GM15510 (cell line): ENCODE results near the gene CCDC195.

Source experiments
- POLR2A ChIP-seq: IDR thresholded peaks from 3 replicates; pipeline ENCODE4 v1.6.1; 2011; ENCODE audit warnings: borderline replicate concordance; ENCODE audit not compliant: insufficient read length; ENCODE audit errors: extremely low read depth

Gene CCDC195

DNA sequence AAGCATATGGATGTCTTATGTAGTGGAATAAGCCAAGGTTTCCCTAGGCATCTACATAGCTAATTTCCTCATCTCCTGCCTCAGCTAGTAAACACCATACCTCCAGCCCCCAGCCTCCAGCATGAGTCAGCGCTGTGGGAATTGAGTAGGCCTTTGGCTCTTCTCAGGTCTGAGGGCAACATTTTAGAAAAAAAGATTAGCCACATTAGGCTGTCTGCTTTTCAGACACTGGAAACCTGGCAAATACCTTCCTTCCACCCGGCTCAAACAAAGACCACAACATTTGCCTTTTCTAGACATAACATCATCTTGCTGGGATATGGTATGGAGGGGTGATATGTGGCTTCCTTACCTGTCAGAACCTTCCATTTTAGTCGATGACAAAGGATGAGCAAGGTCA is 6.1 kb upstream of the CCDC195 start:
- no peak for TF ChIP-seq POLR2A

- TF ChIP-seq POLR2A, result no peak
These were observed 756 bp upstream of the CCDC195 start for GRCh38 chr2:224716921-224717320.

GRCh38 chr2:224711859-224712665 is 4.1 kb downstream of the CCDC195 start:
- no peak for TF ChIP-seq POLR2A

DNA sequence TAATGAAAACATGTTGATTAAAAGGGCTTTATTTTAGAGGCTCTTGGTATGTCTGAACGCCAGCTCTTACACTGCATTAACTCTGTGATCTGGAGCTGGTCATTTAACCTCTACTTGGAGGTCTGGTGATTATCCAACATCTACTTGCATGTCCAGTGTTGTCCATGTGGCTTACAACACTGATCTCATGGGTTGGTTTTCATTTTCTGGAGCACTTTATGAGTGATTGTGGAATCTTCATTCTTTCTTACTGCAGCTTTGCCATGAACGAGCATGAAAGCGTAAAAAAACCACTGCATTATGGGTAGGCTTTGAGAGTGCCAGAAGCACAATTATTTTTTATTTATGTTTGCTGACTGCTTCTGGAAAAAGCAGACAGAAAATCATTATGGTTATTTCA is 4.8 kb downstream of the CCDC195 start:
- TF ChIP-seq POLR2A, result no peak

GRCh38 chr2:224709301-224709700 is 6.9 kb downstream of the CCDC195 start:
- no peak for TF ChIP-seq POLR2A

DNA sequence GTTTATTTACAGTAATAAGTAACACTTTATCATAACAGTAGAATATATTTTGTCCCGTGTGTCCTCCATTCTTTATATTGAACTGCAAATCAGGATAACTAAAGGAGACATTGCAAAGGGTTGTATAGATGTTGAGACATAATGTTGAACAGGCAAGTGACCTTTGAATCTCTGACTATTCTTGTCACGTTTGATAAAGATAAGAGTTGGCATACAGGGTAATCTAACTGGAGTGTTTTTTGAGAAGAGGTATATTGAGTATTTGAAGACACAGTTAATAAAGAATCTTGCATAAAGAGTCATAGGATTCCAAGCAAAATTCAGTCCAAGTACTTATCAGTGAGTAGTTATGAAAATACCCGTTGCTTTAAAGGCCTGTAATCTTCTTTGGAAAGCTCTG is 21.7 kb downstream of the CCDC195 start:
- no peak for TF ChIP-seq POLR2A

DNA sequence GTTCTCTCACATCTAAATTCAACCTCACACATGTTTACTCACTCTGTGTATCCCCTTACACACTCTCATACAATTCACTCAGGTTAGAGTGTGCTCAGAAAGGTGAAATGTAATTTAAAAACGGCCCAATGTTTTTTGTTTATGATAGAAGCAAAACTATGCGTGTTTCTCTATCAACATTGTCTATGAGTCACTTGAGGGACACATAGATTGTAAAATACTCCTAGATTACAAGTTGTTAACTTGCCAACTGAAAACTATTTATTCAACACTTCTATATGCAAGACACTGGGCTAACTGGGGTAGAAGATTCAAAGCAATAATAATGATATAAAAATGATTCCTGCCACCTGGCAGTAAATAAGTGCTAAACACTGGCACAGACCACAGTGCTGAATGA is 24.6 kb downstream of the CCDC195 start:
- TF ChIP-seq POLR2A, result no peak

DNA sequence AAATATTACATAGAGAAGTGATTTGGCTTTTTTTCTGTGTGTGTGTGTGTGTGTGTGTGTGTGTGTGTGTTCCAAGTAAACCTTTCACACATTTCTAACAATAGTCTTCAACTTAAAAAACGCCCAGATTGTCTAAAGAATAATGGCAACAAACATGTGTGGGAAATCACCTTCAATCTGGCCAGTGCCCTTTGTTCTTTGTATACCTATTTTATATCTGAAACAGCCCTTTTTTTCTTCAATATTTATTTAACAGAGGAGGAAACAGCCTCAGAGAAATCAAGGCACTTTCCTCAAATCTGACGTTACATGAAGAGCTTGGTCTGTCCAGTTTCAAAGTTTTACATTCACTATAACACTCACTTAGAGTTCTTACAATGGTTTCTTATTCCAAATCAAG is 25.3 kb downstream of the CCDC195 start:
- no peak for TF ChIP-seq POLR2A

GRCh38 chr2:224689539-224689938 is 26.6 kb downstream of the CCDC195 start:
- TF ChIP-seq POLR2A, result no peak

GRCh38 chr2:224688997-224689396 is 27.2 kb downstream of the CCDC195 start:
- no peak for TF ChIP-seq POLR2A

DNA sequence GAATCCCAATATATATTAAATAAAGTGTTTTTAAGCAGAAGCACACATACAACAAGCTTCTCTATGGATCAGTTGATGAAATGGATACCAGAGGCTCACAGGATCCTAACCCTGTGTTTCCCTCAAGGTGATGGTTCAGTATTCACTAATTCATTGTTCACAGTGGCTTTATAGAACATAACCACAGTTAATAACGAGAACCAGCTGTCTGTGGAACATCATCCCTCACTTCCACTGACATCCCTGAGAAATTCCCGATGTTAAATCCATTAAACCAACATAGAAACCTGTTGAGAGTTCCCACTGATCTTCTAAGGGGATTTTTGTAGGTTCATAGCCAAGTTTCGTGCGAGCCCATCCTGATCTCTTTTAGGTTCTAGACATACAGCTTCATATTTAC is 29.0 kb downstream of the CCDC195 start:
- TF ChIP-seq POLR2A, result no peak

DNA sequence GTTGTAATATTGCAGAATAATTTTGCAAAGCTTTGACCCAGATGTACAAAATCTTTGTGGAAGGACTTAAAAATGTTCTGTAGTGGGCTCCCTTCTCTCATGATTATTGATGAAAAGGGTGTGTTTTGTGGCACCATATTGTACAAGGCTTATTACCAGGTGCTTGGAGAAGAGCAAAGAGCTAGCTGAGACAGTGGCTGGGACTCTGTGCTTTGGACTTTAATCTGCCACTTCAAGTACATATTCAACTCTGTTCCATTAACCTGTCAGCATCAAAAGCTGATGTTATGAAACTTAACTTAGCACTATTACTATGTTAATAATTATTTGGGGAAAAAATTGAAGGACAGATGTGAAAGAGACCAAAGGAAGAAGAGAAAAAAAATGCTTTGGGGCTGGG is 31.0 kb downstream of the CCDC195 start:
- no peak for TF ChIP-seq POLR2A

- TF ChIP-seq POLR2A, result no peak
These were observed 34.0 kb downstream of the CCDC195 start for GRCh38 chr2:224682134-224682533.

- no peak for TF ChIP-seq POLR2A
These were observed 44.4 kb downstream of the CCDC195 start for GRCh38 chr2:224671731-224672130.

DNA sequence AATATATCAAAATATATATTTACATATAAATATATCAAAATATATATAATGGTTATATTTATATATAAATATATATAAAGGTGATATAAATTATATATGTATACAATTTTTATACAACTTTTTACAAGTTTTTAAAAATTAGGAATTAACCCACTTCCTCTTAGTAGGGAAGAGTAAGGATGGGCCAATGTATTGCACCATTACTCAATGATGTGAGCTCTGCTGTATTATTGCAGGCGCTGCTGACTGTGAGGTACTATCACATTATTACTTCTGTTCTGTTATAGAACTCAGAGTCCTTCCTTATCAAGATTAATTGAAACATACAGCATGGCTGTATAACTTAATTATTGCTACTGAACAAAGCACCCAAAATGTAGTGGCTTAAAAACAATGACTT is 46.0 kb downstream of the CCDC195 start:
- no peak for TF ChIP-seq POLR2A

- no peak for TF ChIP-seq POLR2A
These were observed 46.7 kb downstream of the CCDC195 start for GRCh38 chr2:224669449-224669848.

DNA sequence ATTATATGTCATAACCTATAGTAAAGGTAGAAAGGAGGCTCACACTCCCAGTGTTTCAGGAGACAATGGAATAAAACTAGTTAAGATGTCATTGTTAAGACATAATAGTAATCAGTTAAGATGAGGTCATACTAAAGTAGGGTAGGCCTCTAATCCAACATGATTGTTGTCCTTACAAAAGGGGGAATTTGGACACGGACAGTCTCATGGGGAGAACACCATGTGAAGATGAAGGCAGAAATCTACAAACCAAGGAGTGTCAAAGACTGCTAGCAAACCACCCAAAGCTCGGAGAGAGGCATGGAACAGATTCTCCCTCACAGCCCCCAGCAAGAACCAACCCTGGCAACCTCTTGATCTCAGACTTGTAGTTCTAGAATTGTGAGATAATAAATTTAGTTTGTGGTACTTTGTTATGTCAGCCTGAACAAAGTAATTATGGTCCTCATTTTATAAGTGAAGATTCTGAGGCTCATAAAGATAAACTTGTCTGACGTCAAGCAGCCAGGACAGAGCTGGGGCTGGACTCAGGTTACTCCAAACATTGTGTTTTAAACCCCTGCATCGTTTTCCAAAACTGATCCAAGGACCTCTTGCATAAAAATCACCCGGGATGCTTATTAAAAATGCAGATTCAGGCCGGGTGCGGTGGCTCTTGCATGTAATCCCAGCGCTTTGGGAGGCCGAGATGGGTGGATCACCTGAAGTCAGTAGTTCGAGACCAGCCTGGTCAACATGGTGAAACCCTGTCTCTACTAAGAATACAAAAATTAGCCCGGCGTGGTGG is 47.8 kb downstream of the CCDC195 start:
- no peak for TF ChIP-seq POLR2A

- TF ChIP-seq POLR2A, result no peak
These were observed 49.1 kb downstream of the CCDC195 start for GRCh38 chr2:224666951-224667553.
